GM12878 (cell line): ENCODE measurements around the gene MICAL3. TPM values are rescaled to one million over a fixed set of nuclear protein-coding genes. Genes with fewer than 3 reads are reported as not detected.

ENCODE experiments used
- DPF2 ChIP-seq: fragments of 450-650 bp; IDR thresholded peaks from 2 replicates; pipeline ENCODE4 v1.6.1; 2017; ENCODE audit warnings: mild to moderate bottlenecking
- IKZF2 ChIP-seq, 2 experiments: fragments of 450-650 bp; IDR thresholded peaks; 2 replicates each; pipeline ENCODE4 v1.6.1; 2017; ENCODE audit warnings: mild to moderate bottlenecking in 2 of 2, moderate library complexity in 2 of 2
- IRF4 ChIP-seq: IDR thresholded peaks from 2 replicates; pipeline ENCODE4 v1.6.1; 2011; ENCODE audit warnings: low read depth, low read length
- LARP7 ChIP-seq: fragments of 450-650 bp; IDR thresholded peaks from 2 replicates; pipeline ENCODE4 v1.6.1; 2017; ENCODE audit warnings: mild to moderate bottlenecking
- MTA2 ChIP-seq: fragments of 450-650 bp; IDR thresholded peaks from 2 replicates; pipeline ENCODE4 v1.6.1; 2016; ENCODE audit warnings: low read depth, mild to moderate bottlenecking, moderate library complexity
- NFXL1 ChIP-seq: fragments of 450-650 bp; IDR thresholded peaks from 2 replicates; pipeline ENCODE4 v1.6.1; 2017; ENCODE audit warnings: antibody characterized with exemption, mild to moderate bottlenecking, borderline replicate concordance
- RB1 ChIP-seq: fragments of 450-650 bp; formaldehyde crosslinking; IDR thresholded peaks from 2 replicates; pipeline ENCODE4 v1.6.1; 2017; ENCODE audit warnings: mild to moderate bottlenecking, borderline replicate concordance
- polyA plus RNA-seq, 11 experiments: library from polyadenylated mRNA; depleted of rRNA in 4 of 11; unstranded in 6 of 11; stranded (reverse) in 5 of 11; fragments of >200 nt; fragmentation: Nextera tagmentation in 4 of 11; fragmentation: Illumina TruSeq in 1 of 11; extraction: Ambion mirVana in 4 of 11; extraction: Trizol in 1 of 11; gene quantifications; 1 replicate in 1 of 11; 2 replicates in 10 of 11; pipeline versions ENCODE4 v1.2.1 to v1.2.3, GENCODE V29; 2011 to 2016; ENCODE audit warnings: inconsistent platforms in 2 of 11, missing spikeins in 2 of 11, low read depth in 1 of 11
- total RNA-seq, 4 experiments: library from RNA; depleted of rRNA in 3 of 4; stranded (reverse); fragments of >200 nt in 3 of 4; fragmentation: Illumina TruSeq in 1 of 4; extraction: Trizol in 1 of 4; gene quantifications; 2 replicates each; pipeline versions ENCODE4 v1.2.1 to v1.2.3, GENCODE V29; 2013 to 2021
- TF ChIP-seq, protein P1 (sequence below): fragments of 450-650 bp; IDR thresholded peaks from 2 replicates; pipeline ENCODE4 v1.6.1; 2017; ENCODE audit warnings: antibody characterized with exemption, mild to moderate bottlenecking, moderate library complexity
- TF ChIP-seq, protein P2 (sequence below), 3 experiments: IDR thresholded peaks in 2 of 3; conservative IDR thresholded peaks in 1 of 3; 2 replicates each; pipeline ENCODE4 v1.5.1; 2011; ENCODE audit warnings: low read depth in 3 of 3, low read length in 3 of 3, mild to moderate bottlenecking in 3 of 3, control low read depth in 2 of 3, moderate library complexity in 2 of 3, inconsistent platforms in 1 of 3, mixed read lengths in 1 of 3; ENCODE audit not compliant: control insufficient read depth in 2 of 3, insufficient read depth in 1 of 3; ENCODE audit errors: extremely low read depth in 1 of 3

MICAL3 gene
- total and polyA plus RNA-seq, 10 of the 15 experiments (the other 5 are each of a cell fraction or from before 2014, with no cell fraction given) = 2.6 to 92.2 (median 24.0) TPM

DNA sequence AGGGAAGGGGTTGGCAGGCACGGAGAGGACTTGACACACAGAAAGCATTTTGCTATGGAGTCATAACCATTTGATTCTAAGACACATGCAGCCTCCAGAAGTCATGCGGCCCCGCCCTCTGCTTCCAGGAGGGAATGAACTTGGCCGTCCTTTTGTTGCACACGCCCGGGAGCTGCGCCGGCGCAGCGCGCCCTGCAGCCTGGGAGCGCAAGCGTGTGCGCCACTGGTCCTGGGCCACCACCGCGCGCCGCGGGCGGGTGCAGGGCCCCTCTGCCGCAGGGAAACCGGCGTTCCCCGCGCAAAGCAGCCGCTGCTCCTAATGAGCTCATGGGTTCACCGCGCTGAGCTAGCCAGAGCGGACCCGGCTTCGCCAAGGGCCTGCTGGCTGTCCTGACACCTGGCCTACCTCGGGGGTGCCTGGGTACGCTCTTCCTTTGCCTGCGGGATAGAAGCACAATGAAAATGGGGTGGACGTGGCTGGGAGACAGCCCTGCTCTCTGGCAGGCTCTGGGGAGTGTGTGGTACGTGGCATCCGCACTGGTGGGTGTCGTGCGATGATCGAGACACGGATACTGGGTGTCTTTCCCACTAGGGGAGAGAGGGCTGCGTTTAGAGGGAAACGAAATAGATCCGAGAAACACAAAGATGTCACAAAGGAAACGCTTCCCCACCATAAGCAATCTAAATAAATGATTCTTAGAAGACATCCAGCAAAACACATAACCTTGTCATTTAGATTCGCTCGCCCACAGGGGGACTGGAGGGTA lies 669 bp downstream of the MICAL3 start (continued):
- TF ChIP-seq IRF4 = no peak
- TF ChIP-seq NFXL1 = no peak
- TF ChIP-seq, protein P1, sequence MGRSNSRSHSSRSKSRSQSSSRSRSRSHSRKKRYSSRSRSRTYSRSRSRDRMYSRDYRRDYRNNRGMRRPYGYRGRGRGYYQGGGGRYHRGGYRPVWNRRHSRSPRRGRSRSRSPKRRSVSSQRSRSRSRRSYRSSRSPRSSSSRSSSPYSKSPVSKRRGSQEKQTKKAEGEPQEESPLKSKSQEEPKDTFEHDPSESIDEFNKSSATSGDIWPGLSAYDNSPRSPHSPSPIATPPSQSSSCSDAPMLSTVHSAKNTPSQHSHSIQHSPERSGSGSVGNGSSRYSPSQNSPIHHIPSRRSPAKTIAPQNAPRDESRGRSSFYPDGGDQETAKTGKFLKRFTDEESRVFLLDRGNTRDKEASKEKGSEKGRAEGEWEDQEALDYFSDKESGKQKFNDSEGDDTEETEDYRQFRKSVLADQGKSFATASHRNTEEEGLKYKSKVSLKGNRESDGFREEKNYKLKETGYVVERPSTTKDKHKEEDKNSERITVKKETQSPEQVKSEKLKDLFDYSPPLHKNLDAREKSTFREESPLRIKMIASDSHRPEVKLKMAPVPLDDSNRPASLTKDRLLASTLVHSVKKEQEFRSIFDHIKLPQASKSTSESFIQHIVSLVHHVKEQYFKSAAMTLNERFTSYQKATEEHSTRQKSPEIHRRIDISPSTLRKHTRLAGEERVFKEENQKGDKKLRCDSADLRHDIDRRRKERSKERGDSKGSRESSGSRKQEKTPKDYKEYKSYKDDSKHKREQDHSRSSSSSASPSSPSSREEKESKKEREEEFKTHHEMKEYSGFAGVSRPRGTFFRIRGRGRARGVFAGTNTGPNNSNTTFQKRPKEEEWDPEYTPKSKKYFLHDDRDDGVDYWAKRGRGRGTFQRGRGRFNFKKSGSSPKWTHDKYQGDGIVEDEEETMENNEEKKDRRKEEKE = no peak
- no peak for TF ChIP-seq DPF2
- peak; percentile 17; the same call in 1 of the 2 replicates for TF ChIP-seq RB1
- TF ChIP-seq, protein P2, sequence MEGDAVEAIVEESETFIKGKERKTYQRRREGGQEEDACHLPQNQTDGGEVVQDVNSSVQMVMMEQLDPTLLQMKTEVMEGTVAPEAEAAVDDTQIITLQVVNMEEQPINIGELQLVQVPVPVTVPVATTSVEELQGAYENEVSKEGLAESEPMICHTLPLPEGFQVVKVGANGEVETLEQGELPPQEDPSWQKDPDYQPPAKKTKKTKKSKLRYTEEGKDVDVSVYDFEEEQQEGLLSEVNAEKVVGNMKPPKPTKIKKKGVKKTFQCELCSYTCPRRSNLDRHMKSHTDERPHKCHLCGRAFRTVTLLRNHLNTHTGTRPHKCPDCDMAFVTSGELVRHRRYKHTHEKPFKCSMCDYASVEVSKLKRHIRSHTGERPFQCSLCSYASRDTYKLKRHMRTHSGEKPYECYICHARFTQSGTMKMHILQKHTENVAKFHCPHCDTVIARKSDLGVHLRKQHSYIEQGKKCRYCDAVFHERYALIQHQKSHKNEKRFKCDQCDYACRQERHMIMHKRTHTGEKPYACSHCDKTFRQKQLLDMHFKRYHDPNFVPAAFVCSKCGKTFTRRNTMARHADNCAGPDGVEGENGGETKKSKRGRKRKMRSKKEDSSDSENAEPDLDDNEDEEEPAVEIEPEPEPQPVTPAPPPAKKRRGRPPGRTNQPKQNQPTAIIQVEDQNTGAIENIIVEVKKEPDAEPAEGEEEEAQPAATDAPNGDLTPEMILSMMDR (IDR thresholded peaks at IDR 0.05 in 2 of 3, conservative IDR thresholded peaks at IDR 0.05 in 1 of 3; ENCODE audit: control insufficient read depth in 2 of 3, extremely low read depth in 1 of 3, insufficient read depth in 1 of 3, low read depth in 3 of 3, low read length in 3 of 3) = 0 out of 6 replicates have a peak, but pooled peaks of 1 of the 3 experiments have one; percentile 3
- TF ChIP-seq MTA2 = 0 out of 2 replicates have a peak, but pooled peaks have one; percentile 13
- TF ChIP-seq LARP7 = 0 out of 2 replicates have a peak, but pooled peaks have one; percentile 38
- no peak for TF ChIP-seq IKZF2 (IDR thresholded peaks at IDR 0.05)
